A549 (cell line): ENCODE data around the gene PRDX2. TPM values are rescaled to one million over a fixed set of nuclear protein-coding genes. Genes with fewer than 3 reads are reported as not detected.

Experiments
- ATAC-seq, 2 experiments: fragments of 200-7000 bp in 1 of 2; fragments of >200 bp in 1 of 2; cut with Nextera tagmentation in 1 of 2; cut with Tn5 transposase in 1 of 2; 3 replicates each; pipeline versions ENCODE4 v1.8.0 to v1.9.1; 2018 to 2020; ENCODE audit warnings: mild to moderate bottlenecking in 1 of 2, moderate library complexity in 1 of 2
- CTCF ChIA-PET: fragments of 300-600 bp; sonication (Branson Sonifier 250); formaldehyde crosslinking; extraction: SDS; loops from one replicate; lab custom pipeline; 2021; ENCODE audit warnings: antibody characterized with exemption, inconsistent platforms; lab: Yijun Ruan, JAX
- POLR2A ChIA-PET: fragments of 350-600 bp; formaldehyde crosslinking; extraction: SDS; loops from one replicate; lab custom pipeline; 2021; ENCODE audit warnings: antibody characterized with exemption, inconsistent platforms; lab: Yijun Ruan, JAX
- DNase-seq, 2 experiments: peaks; one replicate each; pipeline versions ENCODE4 v3.0.0 to v3.0.0-alpha.2; 2011 to 2016; ENCODE audit warnings: low read depth in 1 of 2, low spot score in 1 of 2
- FAIRE-seq: peaks from 2 replicates; lab custom pipeline; 2011; peaks lifted over from hg19 to GRCh38; lab: Jason Lieb, UNC
- H3K27ac ChIP-seq, 2 experiments: fragments of >200 bp; sonication (Bioruptor Twin); formaldehyde crosslinking; 3 replicates each; pipeline ENCODE4 v1.5.1; 2016 to 2017
- H3K4me1 ChIP-seq: fragments of >200 bp; sonication (Bioruptor Twin); formaldehyde crosslinking; 3 replicates; pipeline ENCODE4 v1.6.1; 2016
- H3K4me2 ChIP-seq: fragments of >200 bp; sonication (Bioruptor Twin); formaldehyde crosslinking; 3 replicates; pipeline ENCODE4 v1.6.1; 2016
- H3K4me3 ChIP-seq: fragments of >200 bp; sonication (Bioruptor Twin); formaldehyde crosslinking; 3 replicates; pipeline ENCODE4 v1.5.1; 2016
- H3K9me3 ChIP-seq: fragments of >200 bp; sonication (Bioruptor Twin); formaldehyde crosslinking; 3 replicates; pipeline ENCODE4 v1.6.1; 2016
- CBX2 ChIP-seq: fragments of 200-600 bp; sonication (generic); IDR thresholded peaks from 2 replicates; pipeline ENCODE4 v1.6.1; 2016; ENCODE audit warnings: low read depth, mild to moderate bottlenecking, borderline replicate concordance
- CEBPB ChIP-seq, 2 experiments: fragments of >200 bp in 1 of 2; sonication (Bioruptor Twin) in 1 of 2; formaldehyde crosslinking in 1 of 2; IDR thresholded peaks; 2 replicates each; pipeline ENCODE4 v1.6.1; 2012 to 2016
- EHF ChIP-seq: fragments of 250-450 bp; sonication (Bioruptor Pico); IDR thresholded peaks from 2 replicates; pipeline ENCODE4 v1.5.0; 2020; ENCODE audit warnings: mild to moderate bottlenecking
- EP300 ChIP-seq, 2 experiments: fragments of >200 bp; sonication (Bioruptor Twin); formaldehyde crosslinking; IDR thresholded peaks; 2 replicates in 1 of 2; 3 replicates in 1 of 2; pipeline ENCODE4 v1.6.1; 2016 to 2017
- ESRRA ChIP-seq: fragments of 150-350 bp; IDR thresholded peaks from 2 replicates; pipeline ENCODE4 v1.6.1; 2014; ENCODE audit warnings: mild to moderate bottlenecking, low read length, borderline replicate concordance
- FOXS1 ChIP-seq: fragments of 250-450 bp; sonication (Bioruptor Pico); IDR thresholded peaks from 2 replicates; pipeline ENCODE4 v1.5.0; 2020; ENCODE audit warnings: mild to moderate bottlenecking, moderate library complexity
- GATA3 ChIP-seq: IDR thresholded peaks from 2 replicates; pipeline ENCODE4 v1.6.1; 2012; ENCODE audit warnings: borderline replicate concordance
- HDAC2 ChIP-seq: fragments of 200-600 bp; sonication (generic); IDR thresholded peaks from 2 replicates; pipeline ENCODE4 v1.6.1; 2016
- HOXA7 ChIP-seq: fragments of 250-450 bp; sonication (Bioruptor Pico); IDR thresholded peaks from 2 replicates; pipeline ENCODE4 v1.5.0; 2020; ENCODE audit warnings: mild to moderate bottlenecking, moderate library complexity
- HOXB5 ChIP-seq: fragments of 250-450 bp; sonication (Bioruptor Pico); IDR thresholded peaks from 2 replicates; pipeline ENCODE4 v1.5.0; 2020; ENCODE audit warnings: mild to moderate bottlenecking, moderate library complexity
- KDM1A ChIP-seq: fragments of 200-600 bp; sonication (generic); IDR thresholded peaks from 2 replicates; pipeline ENCODE4 v1.6.1; 2016; ENCODE audit warnings: low read depth, mild to moderate bottlenecking
- MAFK ChIP-seq: fragments of 450-650 bp; IDR thresholded peaks from 2 replicates; pipeline ENCODE4 v1.6.1; 2014; ENCODE audit not compliant: partially characterized antibody
- MYC ChIP-seq: IDR thresholded peaks from 2 replicates; pipeline ENCODE4 v1.6.1; 2012; ENCODE audit warnings: mild to moderate bottlenecking, inconsistent platforms, low read length, improper control_type of control experiment, borderline replicate concordance
- NFE2L2 ChIP-seq: fragments of 150-350 bp; conservative IDR thresholded peaks from 2 replicates; pipeline ENCODE4 v1.6.1; 2014; ENCODE audit warnings: low read length
- NPAS2 ChIP-seq: fragments of 250-450 bp; sonication (Bioruptor Pico); IDR thresholded peaks from 2 replicates; pipeline ENCODE4 v1.8.0; 2022; ENCODE audit warnings: mild to moderate bottlenecking, moderate library complexity, borderline replicate concordance
- PHF8 ChIP-seq: fragments of 200-600 bp; sonication (generic); IDR thresholded peaks from 2 replicates; pipeline ENCODE4 v1.6.1; 2016; ENCODE audit warnings: low read depth, mild to moderate bottlenecking, antibody characterized with exemption, moderate library complexity, borderline replicate concordance
- POLR2AphosphoS2 ChIP-seq: conservative IDR thresholded peaks from 2 replicates; pipeline ENCODE4 v1.6.1; 2012; ENCODE audit warnings: low read length, improper control_type of control experiment, inconsistent platforms
- RAD21 ChIP-seq, 2 experiments: fragments of >200 bp in 1 of 2; sonication (Bioruptor Twin) in 1 of 2; formaldehyde crosslinking in 1 of 2; IDR thresholded peaks in 1 of 2; conservative IDR thresholded peaks in 1 of 2; 2 replicates in 1 of 2; 3 replicates in 1 of 2; pipeline ENCODE4 v1.6.1; 2012 to 2018; ENCODE audit warnings: inconsistent platforms in 1 of 2
- RARB ChIP-seq: fragments of 250-450 bp; sonication (Bioruptor Pico); IDR thresholded peaks from 2 replicates; pipeline ENCODE4 v1.8.0; 2021; ENCODE audit warnings: mild to moderate bottlenecking, moderate library complexity
- SMC3 ChIP-seq: fragments of >200 bp; sonication (Bioruptor Twin); formaldehyde crosslinking; IDR thresholded peaks from 3 replicates; pipeline ENCODE4 v1.6.1; 2018; ENCODE audit warnings: inconsistent platforms
- TFCP2L1 ChIP-seq: fragments of 250-450 bp; sonication (Bioruptor Pico); IDR thresholded peaks from 2 replicates; pipeline ENCODE4 v1.5.0; 2021; ENCODE audit warnings: mild to moderate bottlenecking
- TP53 ChIP-seq: fragments of 250-450 bp; sonication (Bioruptor Pico); IDR thresholded peaks from 2 replicates; pipeline ENCODE4 v1.5.0; 2021; ENCODE audit warnings: mild to moderate bottlenecking, moderate library complexity
- ZC3H11A ChIP-seq: fragments of 450-650 bp; IDR thresholded peaks from 2 replicates; pipeline ENCODE4 v1.6.1; 2014; ENCODE audit warnings: antibody characterized with exemption, mild to moderate bottlenecking
- ZNF302 ChIP-seq: fragments of 250-450 bp; sonication (Bioruptor Pico); IDR thresholded peaks from 2 replicates; pipeline ENCODE4 v1.9.0; 2021; ENCODE audit warnings: inconsistent platforms, mild to moderate bottlenecking, moderate library complexity
- WGBS: methylation state at CpG from one replicate; pipeline ENCODE4 v1.1.6; 2017; ENCODE audit errors: missing lambda C conversion rate; 5-methylcytosine and 5-hydroxymethylcytosine counted together
- polyA plus RNA-seq, 4 experiments: library from polyadenylated mRNA; depleted of rRNA in 3 of 4; stranded (reverse); fragments of >200 nt; fragmentation: RNase III in 1 of 4; extraction: RNeasy Plus Mini Kit Qiagen cat#74134 plus additional on column Dnase treatment in 1 of 4; gene quantifications; 2 replicates in 3 of 4; 3 replicates in 1 of 4; pipeline ENCODE4 v1.2.3, GENCODE V29; 2011 to 2017
- TF ChIP-seq, protein P1 (sequence below): IDR thresholded peaks from 2 replicates; pipeline ENCODE4 v1.6.1; 2012
- TF ChIP-seq, protein P2 (sequence below): fragments of >200 bp; sonication (Bioruptor Twin); formaldehyde crosslinking; IDR thresholded peaks from 2 replicates; pipeline ENCODE4 v1.6.1; 2016
- TF ChIP-seq, protein P3 (sequence below): fragments of 150-350 bp; IDR thresholded peaks from 2 replicates; pipeline ENCODE4 v1.6.1; 2014; ENCODE audit warnings: low read depth, mild to moderate bottlenecking, low read length
- TF ChIP-seq, protein P4 (sequence below): fragments of 250-450 bp; sonication (Bioruptor Pico); IDR thresholded peaks from 2 replicates; pipeline ENCODE4 v1.5.0; 2021; ENCODE audit warnings: mild to moderate bottlenecking, moderate library complexity, borderline replicate concordance

Gene PRDX2
- polyA plus RNA-seq, 2 of the 4 experiments (the other 2 are of a cell fraction): 0.57 to 0.84 TPM

DNA sequence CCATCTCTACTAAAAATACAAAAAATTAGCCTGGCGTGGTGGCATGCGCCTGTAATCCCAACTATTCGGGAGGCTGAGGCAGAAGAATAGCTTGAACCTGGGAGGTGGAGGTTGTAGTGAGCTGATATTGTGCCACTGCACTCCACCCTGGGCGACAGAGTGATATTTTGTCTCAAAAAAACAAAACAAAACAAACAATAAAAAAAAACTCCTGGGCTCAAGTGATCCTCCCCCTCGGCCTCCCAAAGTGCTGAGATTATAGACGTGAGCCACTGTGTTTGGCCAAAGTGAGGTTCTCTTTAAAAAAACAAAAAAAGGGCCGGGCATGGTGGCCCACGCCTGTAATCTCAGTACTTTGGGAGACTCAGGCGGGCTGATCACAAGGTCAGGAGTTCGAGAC, 14.1 kb downstream of the PRDX2 start:
- Histone ChIP-seq H3K4me2 (peak overlapping the region; percentile 99; the same call in 1 of the 3 replicates), H3K9me3 (no peaks in the 10 kb centered on the region), H3K27ac (peak overlapping the region; percentile 96 to 99), H3K4me1 (peaks cover 71% of the 10 kb centered on the region), H3K4me3 (no peak overlapping the region)
- DNase-seq: no peak
- POLR2A ChIA-PET: interaction anchor here (2.4 kb wide), 1 partner anchor 9 kb away, joined by 24 read pairs; no protein-coding TSS in a partner anchor
- TF ChIP-seq MAFK (no peak), ESRRA (no peak), HDAC2 (no peak), ZNF302 (CRISPR knock-in tag) (no peak), EP300 (IDR thresholded peaks at IDR 0.05) (no peak), HOXB5 (CRISPR knock-in tag) (no peak), NFE2L2 (no peak), RAD21 (conservative IDR thresholded peaks at IDR 0.05 in 1 of 2, IDR thresholded peaks at IDR 0.05 in 1 of 2) (no peak), TP53 (CRISPR knock-in tag) (no peak), ZC3H11A (no peak), EHF (no peak), NPAS2 (CRISPR knock-in tag) (no peak), CBX2 (no peak)
- TF ChIP-seq, protein P1, sequence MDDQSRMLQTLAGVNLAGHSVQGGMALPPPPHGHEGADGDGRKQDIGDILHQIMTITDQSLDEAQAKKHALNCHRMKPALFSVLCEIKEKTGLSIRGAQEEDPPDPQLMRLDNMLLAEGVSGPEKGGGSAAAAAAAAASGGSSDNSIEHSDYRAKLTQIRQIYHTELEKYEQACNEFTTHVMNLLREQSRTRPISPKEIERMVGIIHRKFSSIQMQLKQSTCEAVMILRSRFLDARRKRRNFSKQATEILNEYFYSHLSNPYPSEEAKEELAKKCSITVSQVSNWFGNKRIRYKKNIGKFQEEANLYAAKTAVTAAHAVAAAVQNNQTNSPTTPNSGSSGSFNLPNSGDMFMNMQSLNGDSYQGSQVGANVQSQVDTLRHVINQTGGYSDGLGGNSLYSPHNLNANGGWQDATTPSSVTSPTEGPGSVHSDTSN: no peak
- TF ChIP-seq, protein P2, sequence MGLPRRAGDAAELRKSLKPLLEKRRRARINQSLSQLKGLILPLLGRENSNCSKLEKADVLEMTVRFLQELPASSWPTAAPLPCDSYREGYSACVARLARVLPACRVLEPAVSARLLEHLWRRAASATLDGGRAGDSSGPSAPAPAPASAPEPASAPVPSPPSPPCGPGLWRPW: no peak
- no peak for ATAC-seq
- CTCF ChIA-PET: interaction anchor here (1.3 to 5.0 kb wide), 5 partner anchors 9 to 30 kb away, joined by 3 to 58 read pairs (median 8); no protein-coding TSS in a partner anchor
- FAIRE-seq: no peak
- WGBS: 79% methylated on average over 10 of the region's 10 CpGs

DNA sequence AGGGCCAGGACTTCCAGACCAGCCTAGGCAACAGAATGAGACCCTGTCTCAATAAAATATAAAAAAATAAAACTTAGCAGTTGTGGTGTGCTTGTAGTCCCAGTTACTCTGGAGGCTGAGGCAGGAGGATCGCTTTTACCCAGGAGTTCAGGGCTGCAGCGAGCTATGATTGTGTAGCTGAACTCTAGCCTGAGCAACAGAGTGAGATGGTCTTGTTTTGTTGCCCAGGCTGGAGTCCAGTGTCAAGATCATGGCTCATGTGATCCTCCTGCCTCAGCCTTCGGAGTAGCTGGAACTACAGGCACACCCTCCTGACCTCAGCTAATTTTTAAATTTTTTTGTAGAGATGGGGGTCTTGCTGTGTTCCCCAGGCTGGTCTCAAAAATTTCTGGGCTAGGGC, 14.6 kb downstream of the PRDX2 start:
- peaks cover 74% of the 10 kb centered on the region for H3K4me1 ChIP-seq
- CTCF ChIA-PET: interaction anchor here (1.3 to 5.0 kb wide), 3 partner anchors 9 to 13 kb away, joined by 3 to 58 read pairs (median 17); no protein-coding TSS in a partner anchor

DNA sequence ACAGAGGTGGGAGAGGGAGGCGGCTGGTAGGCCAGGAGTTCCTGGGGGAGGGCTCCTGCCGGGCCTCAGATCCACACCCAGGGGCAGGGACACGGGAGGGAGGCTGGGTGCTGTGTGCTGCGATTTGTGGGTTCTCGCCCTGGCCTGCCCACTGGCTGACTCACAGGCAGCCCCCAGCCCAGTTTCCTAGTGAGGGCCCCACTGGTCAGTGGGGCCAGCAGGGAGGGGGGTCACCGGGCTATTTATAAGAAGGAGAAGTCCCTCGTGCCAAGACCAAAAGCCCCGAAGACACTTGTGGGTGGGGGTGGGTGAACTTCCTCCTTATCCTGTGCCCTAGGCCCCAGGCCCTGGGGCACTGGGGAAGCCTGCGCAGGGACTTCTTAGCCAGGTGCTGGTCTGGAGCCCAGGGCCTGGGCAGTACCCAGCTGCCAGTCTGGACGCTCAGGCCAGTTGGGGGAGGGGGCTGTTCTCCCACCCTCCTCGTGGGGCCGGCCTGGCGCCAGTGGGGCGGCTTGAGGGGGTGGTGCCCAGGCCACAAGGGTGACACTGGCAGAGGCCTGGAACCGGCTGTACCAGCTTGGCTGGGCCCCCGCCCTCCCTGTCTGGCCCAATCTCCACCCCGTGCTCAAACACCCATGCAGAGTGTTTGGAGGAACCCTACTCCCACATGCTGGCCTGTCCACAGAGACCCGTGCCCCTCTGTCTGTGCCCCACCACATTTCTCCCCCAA, 15.3 kb downstream of the PRDX2 start:
- TF ChIP-seq MAFK: no peak
- no peak for TF ChIP-seq EP300 (IDR thresholded peaks at IDR 0.05)
- TF ChIP-seq HOXA7 (CRISPR knock-in tag): no peak
- no peak for TF ChIP-seq FOXS1 (CRISPR knock-in tag)
- no peak for TF ChIP-seq NPAS2 (CRISPR knock-in tag)
- TF ChIP-seq ESRRA: no peak
- TF ChIP-seq, protein P3, sequence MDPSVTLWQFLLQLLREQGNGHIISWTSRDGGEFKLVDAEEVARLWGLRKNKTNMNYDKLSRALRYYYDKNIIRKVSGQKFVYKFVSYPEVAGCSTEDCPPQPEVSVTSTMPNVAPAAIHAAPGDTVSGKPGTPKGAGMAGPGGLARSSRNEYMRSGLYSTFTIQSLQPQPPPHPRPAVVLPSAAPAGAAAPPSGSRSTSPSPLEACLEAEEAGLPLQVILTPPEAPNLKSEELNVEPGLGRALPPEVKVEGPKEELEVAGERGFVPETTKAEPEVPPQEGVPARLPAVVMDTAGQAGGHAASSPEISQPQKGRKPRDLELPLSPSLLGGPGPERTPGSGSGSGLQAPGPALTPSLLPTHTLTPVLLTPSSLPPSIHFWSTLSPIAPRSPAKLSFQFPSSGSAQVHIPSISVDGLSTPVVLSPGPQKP: no peak
- TF ChIP-seq, protein P4, sequence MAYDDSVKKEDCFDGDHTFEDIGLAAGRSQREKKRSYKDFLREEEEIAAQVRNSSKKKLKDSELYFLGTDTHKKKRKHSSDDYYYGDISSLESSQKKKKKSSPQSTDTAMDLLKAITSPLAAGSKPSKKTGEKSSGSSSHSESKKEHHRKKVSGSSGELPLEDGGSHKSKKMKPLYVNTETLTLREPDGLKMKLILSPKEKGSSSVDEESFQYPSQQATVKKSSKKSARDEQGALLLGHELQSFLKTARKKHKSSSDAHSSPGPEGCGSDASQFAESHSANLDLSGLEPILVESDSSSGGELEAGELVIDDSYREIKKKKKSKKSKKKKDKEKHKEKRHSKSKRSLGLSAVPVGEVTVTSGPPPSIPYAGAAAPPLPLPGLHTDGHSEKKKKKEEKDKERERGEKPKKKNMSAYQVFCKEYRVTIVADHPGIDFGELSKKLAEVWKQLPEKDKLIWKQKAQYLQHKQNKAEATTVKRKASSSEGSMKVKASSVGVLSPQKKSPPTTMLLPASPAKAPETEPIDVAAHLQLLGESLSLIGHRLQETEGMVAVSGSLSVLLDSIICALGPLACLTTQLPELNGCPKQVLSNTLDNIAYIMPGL (CRISPR knock-in tag): no peak
- no peak for TF ChIP-seq GATA3
- no peak for TF ChIP-seq TFCP2L1
- no peak for TF ChIP-seq EHF
- no peak for TF ChIP-seq KDM1A
- TF ChIP-seq POLR2AphosphoS2: no peak
- TF ChIP-seq SMC3: no peak
- TF ChIP-seq CEBPB (IDR thresholded peaks at IDR 0.05): no peak
- Histone ChIP-seq H3K9me3 (no peaks in the 10 kb centered on the region), H3K4me3 (no peak overlapping the region), H3K27ac (peak overlapping the region; percentile 96 to 99), H3K4me1 (peaks cover 80% of the 10 kb centered on the region), H3K4me2 (peak overlapping the region; percentile 99)
- ChIA-PET POLR2A (interaction anchor here (0.6 kb wide), 1 partner anchor 78 kb away, joined by 3 read pairs; no protein-coding TSS in a partner anchor), CTCF (interaction anchor here (3.1 to 5.0 kb wide), 2 partner anchors 9 to 10 kb away, joined by 17 to 58 read pairs; no protein-coding TSS in a partner anchor)
- FAIRE-seq (no peak), ATAC-seq (no peak), DNase-seq (peak in 1 of 2 experiments; percentile 31)
- 52% methylated on average over 6 of the region's 18 CpGs for WGBS

More for the DNA sequence above, 14.6 kb downstream of the PRDX2 start:
- no peaks in the 10 kb centered on the region for H3K9me3 ChIP-seq
- H3K4me2 ChIP-seq: peak overlapping the region; percentile 99; the same call in 2 of the 3 replicates
- ATAC-seq: no peak
- POLR2A ChIA-PET: no interaction called here
- peak overlapping the region; percentile 96 to 99 for H3K27ac ChIP-seq
- DNase-seq: no peak
- no peak overlapping the region for H3K4me3 ChIP-seq
- no peak for FAIRE-seq
- TF ChIP-seq MYC: no peak
- TF ChIP-seq RARB: no peak
- no peak for TF ChIP-seq FOXS1 (CRISPR knock-in tag)
- no peak for TF ChIP-seq POLR2AphosphoS2
- TF ChIP-seq PHF8: no peak
- TF ChIP-seq, protein P1: no peak
- 94% methylated on average over 3 of the region's 3 CpGs for WGBS
